ENCODE results near the gene CT45A10. TPM values are rescaled to one million over a fixed set of nuclear protein-coding genes. Genes with fewer than 3 reads are reported as not detected.

The CT45A10 gene
- total RNA-seq, 2 donors from 2014 or later, result not detected

Other genes with a start within 250 kb of the CT45A10 start
- gene CT45A1, start 179.8 kb downstream of the CT45A10 start, total RNA-seq, result not detected
- not detected for gene CT45A3, start 125.3 kb downstream of the CT45A10 start, total RNA-seq
- gene CT45A5, start 107.9 kb downstream of the CT45A10 start, total RNA-seq, result not detected
- gene CT45A6, start 90.7 kb downstream of the CT45A10 start, total RNA-seq, result not detected
- not detected for gene CT45A2, start 73.4 kb downstream of the CT45A10 start, total RNA-seq
- not detected for gene CT45A7, start 56.2 kb downstream of the CT45A10 start, total RNA-seq
- gene CT45A8, start 38.9 kb downstream of the CT45A10 start, total RNA-seq, result not detected
- gene CT45A9, start 21.6 kb downstream of the CT45A10 start, total RNA-seq, result not detected
- not detected for gene SAGE1, start 272 bp upstream of the CT45A10 start, total RNA-seq
- gene MMGT1, start 80.5 kb upstream of the CT45A10 start, total RNA-seq, result 10 to 100 TPM; 31.9 to 38.5 TPM
- gene SLC9A6, start 92.0 kb upstream of the CT45A10 start, total RNA-seq, result 10 to 100 TPM; 12.1 to 13.3 TPM